CD4-positive, CD25-positive, alpha-beta regulatory T cell (primary cell): Measurements from ENCODE around the gene HPSE. TPM values are rescaled to one million over a fixed set of nuclear protein-coding genes. Genes with fewer than 3 reads are reported as not detected.
A peak's percentile ranks its signal among the peaks of the same experiment; 100 is the strongest.

Experiments used
- ATAC-seq, 2 donors: fragments of 150-1000 bp; cut with Tn5 transposase; one replicate each; pipeline ENCODE4 v1.10.0; 2021; ENCODE audit warnings: low read depth in 2 of 2, moderate number of reproducible peaks in 2 of 2, moderate library complexity in 1 of 2
- DNase-seq, 3 donors: peaks; one replicate each; pipeline versions ENCODE4 v3.0.0 to v3.0.0-alpha.2; 2012 to 2022; ENCODE audit warnings: mixed read lengths in 1 of 3
- H3K27ac ChIP-seq: one replicate; pipeline ENCODE4 v1.7.0; 2013; ENCODE audit warnings: mild to moderate bottlenecking, low read length; ENCODE audit not compliant: insufficient read depth, poor library complexity, severe bottlenecking
- H3K27me3 ChIP-seq: one replicate; pipeline ENCODE4 v1.7.0; 2013; ENCODE audit warnings: low read length; ENCODE audit not compliant: control insufficient read depth, insufficient read depth
- H3K36me3 ChIP-seq: one replicate; pipeline ENCODE4 v1.7.0; 2013; ENCODE audit warnings: mild to moderate bottlenecking, low read length, moderate library complexity; ENCODE audit not compliant: control insufficient read depth, insufficient read depth
- H3K4me1 ChIP-seq: 2 replicates; pipeline ENCODE4 v1.7.0; 2013; ENCODE audit warnings: mild to moderate bottlenecking, low read length; ENCODE audit not compliant: insufficient read depth, control insufficient read depth, poor library complexity, severe bottlenecking
- H3K4me3 ChIP-seq: one replicate; pipeline ENCODE4 v1.7.0; 2013; ENCODE audit warnings: low read depth, mild to moderate bottlenecking, low read length, moderate library complexity
- H3K9me3 ChIP-seq, 2 experiments: 1 replicate in 1 of 2; 2 replicates in 1 of 2; pipeline ENCODE4 v1.7.0; 2013; ENCODE audit warnings: low read length in 2 of 2, mild to moderate bottlenecking in 1 of 2, moderate library complexity in 1 of 2; ENCODE audit not compliant: control insufficient read depth in 2 of 2
- H3K27ac Mint-ChIP-seq, 3 donors: one replicate each; pipeline ENCODE4 v1.8.0; 2020 to 2022; ENCODE audit warnings: mild to moderate bottlenecking in 3 of 3, mixed read lengths in 3 of 3, moderate library complexity in 2 of 3
- H3K27me3 Mint-ChIP-seq: one replicate; pipeline ENCODE4 v1.8.0; 2022; ENCODE audit warnings: mild to moderate bottlenecking, mixed read lengths
- H3K36me3 Mint-ChIP-seq: one replicate; pipeline ENCODE4 v1.8.0; 2020; ENCODE audit warnings: mixed read lengths
- H3K4me1 Mint-ChIP-seq, 4 donors: one replicate each; pipeline ENCODE4 v1.8.0; 2020 to 2022; ENCODE audit warnings: mixed read lengths in 4 of 4, mild to moderate bottlenecking in 1 of 4
- H3K4me3 Mint-ChIP-seq, 4 donors: one replicate each; pipeline ENCODE4 v1.8.0; 2020 to 2022; ENCODE audit warnings: mild to moderate bottlenecking in 4 of 4, mixed read lengths in 4 of 4, moderate library complexity in 3 of 4
- H3K9me3 Mint-ChIP-seq, 7 donors: one replicate each; pipeline ENCODE4 v1.8.0; 2020 to 2022; ENCODE audit warnings: mixed read lengths in 7 of 7, mild to moderate bottlenecking in 3 of 7, moderate library complexity in 2 of 7
- polyA plus RNA-seq, 4 donors: library from polyadenylated mRNA; unstranded; fragments of 300-500 nt; fragmentation: Illumina TruSeq; gene quantifications; one replicate each; pipeline ENCODE4 v1.2.3, GENCODE V29; 2021
- total RNA-seq: library from RNA; stranded (reverse); gene quantifications from one replicate; pipeline ENCODE4 v1.2.3, GENCODE V29; 2022

Gene HPSE
- total and polyA plus RNA-seq, 5 donors from 2014 or later = 8.3 to 14.0 (median 9.7) TPM

DNA sequence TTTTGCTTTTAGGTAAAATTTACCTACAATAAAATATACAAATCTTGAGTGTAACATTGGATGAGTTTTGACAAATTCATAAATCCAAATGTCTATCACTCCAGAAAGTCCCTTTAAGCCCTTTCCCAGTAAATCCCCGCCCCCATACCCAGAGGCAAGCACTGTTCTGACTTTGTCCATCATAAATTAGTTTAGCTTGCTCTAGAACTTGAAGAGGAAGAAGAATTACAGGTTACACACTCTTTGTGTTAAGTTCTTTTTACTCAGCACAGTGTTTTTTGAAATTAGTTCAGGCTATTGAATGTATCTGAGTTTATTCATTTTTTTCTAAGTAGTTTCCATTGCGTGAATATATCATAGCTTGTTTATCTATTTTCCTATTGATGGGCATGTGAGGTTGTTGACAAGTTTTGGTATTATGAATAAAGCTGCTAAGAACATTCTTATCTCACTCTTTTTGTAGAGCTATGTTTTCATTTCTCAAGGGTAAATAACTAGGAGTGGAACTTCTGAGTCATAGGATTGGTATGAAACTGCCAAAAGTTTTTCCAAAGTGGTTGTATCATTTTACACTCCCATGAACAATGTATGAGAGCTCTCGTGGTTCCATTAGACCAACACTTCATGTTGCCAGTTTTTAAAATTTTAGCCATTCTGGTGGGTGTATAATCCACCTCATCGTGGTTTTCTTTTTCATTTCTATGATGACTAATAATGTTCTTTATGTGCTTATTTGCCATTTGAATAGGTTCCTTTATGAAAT is 22.4 kb upstream of the HPSE start:
- no peak overlapping the region for H3K4me3 Mint-ChIP-seq
- peaks cover 0 to 17% (median 8%) of the 10 kb centered on the region in 4 donors for H3K4me1 Mint-ChIP-seq
- H3K27me3 Mint-ChIP-seq = no peaks in the 10 kb centered on the region
- Histone ChIP-seq H3K9me3 (no peaks in the 10 kb centered on the region), H3K27me3 (no peaks in the 10 kb centered on the region), H3K4me3 (no peak overlapping the region), H3K27ac (no peak overlapping the region), H3K36me3 (no peaks in the 10 kb centered on the region), H3K4me1 (no peaks in the 10 kb centered on the region)
- ATAC-seq (no peak), DNase-seq (peak in 1 of 3 donors; percentile 26)
- H3K27ac Mint-ChIP-seq = peak overlapping the region in 1 of 3 donors; percentile 46
- peaks cover 4% of the 10 kb centered on the region for H3K36me3 Mint-ChIP-seq
- H3K9me3 Mint-ChIP-seq = peaks cover 0 to 10% (median 2%) of the 10 kb centered on the region in 7 donors

DNA sequence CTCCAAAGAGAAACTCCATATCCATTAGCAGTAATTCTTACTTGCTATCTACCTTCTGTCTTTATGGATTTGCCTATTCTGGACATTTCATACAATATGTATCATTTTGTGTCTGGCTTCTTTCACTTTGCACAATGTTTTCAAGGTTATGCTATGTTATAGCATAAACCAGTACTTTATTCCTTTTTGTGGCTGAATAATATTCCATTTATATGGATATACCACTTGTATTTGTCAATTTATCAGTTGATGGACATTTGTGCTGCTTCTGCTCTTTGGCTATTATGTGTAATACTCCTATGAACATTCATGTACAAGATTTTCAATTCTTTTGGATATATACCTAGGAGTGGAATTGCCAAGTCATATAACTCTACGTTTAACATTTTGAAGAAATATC is 18.9 kb upstream of the HPSE start:
- no peaks in the 10 kb centered on the region for H3K36me3 ChIP-seq
- ATAC-seq (no peak), DNase-seq (no peak)
- H3K36me3 Mint-ChIP-seq = peaks cover 4% of the 10 kb centered on the region
- no peak overlapping the region for H3K4me3 ChIP-seq
- H3K27me3 Mint-ChIP-seq = peaks cover 4% of the 10 kb centered on the region
- H3K9me3 Mint-ChIP-seq = peaks cover 2 to 12% (median 5%) of the 10 kb centered on the region in 7 donors
- H3K27ac Mint-ChIP-seq = no peak overlapping the region
- no peaks in the 10 kb centered on the region for H3K9me3 ChIP-seq
- peaks cover 11 to 34% (median 22%) of the 10 kb centered on the region in 4 donors for H3K4me1 Mint-ChIP-seq
- no peak overlapping the region for H3K27ac ChIP-seq
- no peak overlapping the region for H3K4me3 Mint-ChIP-seq
- peaks cover 8% of the 10 kb centered on the region for H3K4me1 ChIP-seq
- no peaks in the 10 kb centered on the region for H3K27me3 ChIP-seq

DNA sequence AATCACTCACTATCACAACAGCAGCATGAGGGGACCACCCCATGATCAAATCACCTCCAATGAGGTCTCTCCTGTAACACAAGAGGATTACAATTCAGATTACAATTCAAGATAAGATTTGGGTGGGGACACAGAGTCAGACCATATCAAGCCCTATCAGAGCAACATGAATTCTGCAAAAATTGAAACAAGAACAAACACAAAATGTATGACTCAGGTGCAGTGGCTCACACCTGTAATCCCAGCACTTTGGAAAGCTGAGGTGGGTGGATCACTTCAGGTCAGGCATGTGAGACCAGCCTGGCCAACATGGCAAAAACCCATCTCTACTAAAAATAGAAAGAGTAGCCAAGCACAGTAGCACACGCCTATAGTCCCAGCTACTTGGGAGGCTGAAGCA is 13.4 kb upstream of the HPSE start:
- Mint-ChIP-seq H3K36me3 (peaks cover 6% of the 10 kb centered on the region), H3K9me3 (peaks cover 2 to 16% (median 7%) of the 10 kb centered on the region in 7 donors), H3K4me1 (peaks cover 11 to 19% (median 15%) of the 10 kb centered on the region in 4 donors), H3K4me3 (no peak overlapping the region), H3K27ac (peak overlapping the region in 1 of 3 donors; percentile 9), H3K27me3 (peaks cover 14% of the 10 kb centered on the region)
- Histone ChIP-seq H3K27me3 (no peaks in the 10 kb centered on the region), H3K4me3 (no peak overlapping the region), H3K36me3 (no peaks in the 10 kb centered on the region), H3K4me1 (peaks cover 8% of the 10 kb centered on the region), H3K27ac (no peak overlapping the region), H3K9me3 (peaks cover 0 to 9% of the 10 kb centered on the region in 2 experiments)
- ATAC-seq (no peak), DNase-seq (no peak)

DNA sequence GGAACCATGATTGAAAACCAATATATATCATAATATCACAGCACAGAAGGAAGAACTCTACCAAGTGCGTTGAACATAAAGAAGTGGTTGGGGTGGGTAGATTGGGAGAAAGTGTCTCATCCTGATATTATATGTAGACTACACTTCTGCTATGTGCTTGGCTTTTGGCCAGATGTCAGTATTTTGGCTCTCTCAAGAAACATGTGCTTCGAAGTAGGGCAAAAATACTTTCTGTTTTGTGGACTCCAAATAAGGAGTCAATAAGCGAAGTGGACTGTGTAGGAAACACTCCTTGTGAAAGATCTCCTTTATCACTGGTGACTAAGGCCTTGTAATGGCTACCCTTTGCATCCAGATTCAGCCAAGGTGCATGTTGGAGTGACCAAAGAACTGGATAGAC is 7.8 kb upstream of the HPSE start:
- H3K27me3 ChIP-seq = no peaks in the 10 kb centered on the region
- H3K4me3 Mint-ChIP-seq = no peak overlapping the region
- no peak overlapping the region for H3K27ac Mint-ChIP-seq
- peaks cover 3% of the 10 kb centered on the region for H3K36me3 Mint-ChIP-seq
- no peaks in the 10 kb centered on the region for H3K36me3 ChIP-seq
- H3K27me3 Mint-ChIP-seq = peaks cover 17% of the 10 kb centered on the region
- H3K4me1 Mint-ChIP-seq = peaks cover 8 to 16% (median 14%) of the 10 kb centered on the region in 4 donors
- no peak overlapping the region for H3K27ac ChIP-seq
- H3K4me1 ChIP-seq = peaks cover 13% of the 10 kb centered on the region
- ATAC-seq (no peak), DNase-seq (no peak)
- no peak overlapping the region for H3K4me3 ChIP-seq
- peaks cover 0 to 13% of the 10 kb centered on the region in 2 experiments for H3K9me3 ChIP-seq
- peaks cover 0 to 14% (median 3%) of the 10 kb centered on the region in 7 donors for H3K9me3 Mint-ChIP-seq

DNA sequence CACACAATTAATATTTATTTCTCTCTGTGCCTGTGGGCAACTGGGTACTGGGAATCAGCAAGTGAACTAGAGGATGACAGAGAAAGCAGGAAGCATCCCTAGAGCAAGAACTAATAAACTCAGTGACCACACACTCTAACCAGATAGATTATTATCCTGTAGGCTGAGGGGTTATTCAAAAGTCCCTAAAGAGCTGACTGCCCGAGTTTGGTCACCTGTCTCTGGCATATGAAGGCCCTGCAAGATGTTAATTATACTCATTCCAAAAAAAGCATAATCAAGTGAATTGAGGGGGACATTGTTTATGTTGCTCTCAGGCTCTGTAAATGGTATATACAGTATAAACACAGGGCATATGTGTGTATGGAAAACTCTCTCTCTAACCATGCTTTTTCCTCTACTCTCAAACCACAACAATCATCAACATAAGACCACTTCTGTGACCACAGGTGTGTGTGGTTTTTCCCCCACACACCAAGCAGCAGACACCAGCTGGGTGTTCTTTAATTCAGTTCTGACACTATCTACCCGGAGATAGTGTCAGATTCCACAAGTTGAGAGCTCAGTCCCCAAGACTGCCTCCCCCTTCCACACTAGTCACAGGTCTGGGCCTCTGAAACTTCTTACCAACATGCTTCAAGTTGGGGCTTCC is 6.2 kb upstream of the HPSE start:
- H3K4me3 ChIP-seq = no peak overlapping the region
- peaks cover 11 to 18% (median 14%) of the 10 kb centered on the region in 4 donors for H3K4me1 Mint-ChIP-seq
- H3K27ac Mint-ChIP-seq = peak overlapping the region in 2 of 3 donors; percentile 33 to 50
- ATAC-seq (peak in 1 of 2 donors; percentile 31), DNase-seq (peak in 1 of 3 donors; percentile 28)
- H3K27ac ChIP-seq = no peak overlapping the region
- peaks cover 0 to 3% of the 10 kb centered on the region in 2 experiments for H3K9me3 ChIP-seq
- H3K4me3 Mint-ChIP-seq = peak overlapping the region in 2 of 4 donors; percentile 11 to 12
- peaks cover 0 to 5% (median 0%) of the 10 kb centered on the region in 7 donors for H3K9me3 Mint-ChIP-seq
- H3K36me3 ChIP-seq = no peaks in the 10 kb centered on the region
- peaks cover 17% of the 10 kb centered on the region for H3K27me3 Mint-ChIP-seq
- H3K27me3 ChIP-seq = no peaks in the 10 kb centered on the region
- H3K4me1 ChIP-seq = peaks cover 13% of the 10 kb centered on the region
- no peaks in the 10 kb centered on the region for H3K36me3 Mint-ChIP-seq

DNA sequence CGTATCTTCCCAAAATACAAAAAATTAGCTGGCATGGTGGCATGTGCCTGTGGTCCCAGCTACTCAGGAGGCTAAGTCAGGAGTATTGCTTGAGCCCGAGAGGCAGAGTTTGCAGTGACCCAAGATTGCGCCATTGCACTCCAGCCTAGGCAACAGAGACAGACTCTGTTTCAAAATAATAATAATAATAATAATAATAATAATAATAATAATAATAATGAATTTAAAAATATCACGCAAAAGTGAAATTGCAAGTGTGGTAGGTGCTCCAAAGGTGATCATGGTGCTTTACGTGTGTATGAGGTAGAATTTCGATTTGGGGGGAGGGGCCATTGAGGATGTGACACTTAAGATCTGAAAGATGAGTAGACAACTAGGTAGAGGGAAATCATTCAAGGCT is 4.9 kb upstream of the HPSE start:
- peaks cover 23% of the 10 kb centered on the region for H3K4me1 ChIP-seq
- H3K9me3 ChIP-seq = peaks cover 0 to 3% of the 10 kb centered on the region in 2 experiments
- no peak for DNase-seq
- H3K27me3 ChIP-seq = no peaks in the 10 kb centered on the region
- peaks cover 0 to 5% (median 0%) of the 10 kb centered on the region in 7 donors for H3K9me3 Mint-ChIP-seq
- ATAC-seq = no peak
- peaks cover 14% of the 10 kb centered on the region for H3K27me3 Mint-ChIP-seq
- no peak overlapping the region for H3K4me3 Mint-ChIP-seq
- peaks cover 20 to 24% (median 22%) of the 10 kb centered on the region in 4 donors for H3K4me1 Mint-ChIP-seq
- no peak overlapping the region for H3K4me3 ChIP-seq
- H3K36me3 Mint-ChIP-seq = no peaks in the 10 kb centered on the region
- H3K27ac Mint-ChIP-seq = no peak overlapping the region
- no peaks in the 10 kb centered on the region for H3K36me3 ChIP-seq
- no peak overlapping the region for H3K27ac ChIP-seq

DNA sequence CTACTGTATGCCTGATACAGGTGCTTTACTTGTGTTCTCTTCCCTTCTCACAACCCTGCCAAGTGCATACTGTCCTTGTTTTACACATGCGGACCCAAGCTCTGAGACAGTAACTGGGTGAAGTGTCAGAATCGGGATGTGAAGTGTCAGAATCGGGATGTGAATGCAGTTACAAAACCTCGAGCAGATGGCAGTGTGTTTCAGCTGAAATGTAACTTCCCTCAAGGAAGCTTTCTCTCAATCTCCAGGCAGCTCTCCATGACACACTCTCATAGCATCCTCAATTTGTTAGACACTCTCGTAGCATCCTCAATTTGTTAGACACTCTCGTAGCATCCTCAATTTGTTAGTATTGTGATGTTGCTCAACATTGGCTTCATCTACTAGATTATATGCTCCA is 1.1 kb upstream of the HPSE start:
- no peak for DNase-seq

More for the DNA sequence above, 1.1 kb upstream of the HPSE start:
- Histone ChIP-seq H3K9me3 (peaks cover 0 to 3% of the 10 kb centered on the region in 2 experiments), H3K4me3 (no peak overlapping the region), H3K27ac (no peak overlapping the region), H3K4me1 (peaks cover 32% of the 10 kb centered on the region), H3K36me3 (no peaks in the 10 kb centered on the region), H3K27me3 (no peaks in the 10 kb centered on the region)
- peaks cover 19 to 44% (median 39%) of the 10 kb centered on the region in 4 donors for H3K4me1 Mint-ChIP-seq
- H3K36me3 Mint-ChIP-seq = peaks cover 10% of the 10 kb centered on the region
- H3K27ac Mint-ChIP-seq = peak overlapping the region; percentile 10 to 95 (median 31)
- peaks cover 0 to 5% (median 0%) of the 10 kb centered on the region in 7 donors for H3K9me3 Mint-ChIP-seq
- no peaks in the 10 kb centered on the region for H3K27me3 Mint-ChIP-seq
- ATAC-seq = no peak
- peak overlapping the region; percentile 94 to 97 (median 96) for H3K4me3 Mint-ChIP-seq
